ENCODE results near the gene MEAK7.
A peak's percentile ranks its signal among the peaks of the same experiment; 100 is the strongest.
"Not testable (repeated sequence)": the region's sequence is repeated elsewhere in the genome, so short reads cannot be mapped to it uniquely, and the experiment has no call there.

The MEAK7 gene

GRCh38 chr16:84532855-84533486 lies 28.5 kb upstream of the MEAK7 start:
- no peak for DNase-seq (ENCODE audit: low spot score)

GRCh38 chr16:84532291-84532724 lies 27.8 kb upstream of the MEAK7 start:
- peak; percentile 84 for DNase-seq (ENCODE audit: low spot score)

- no peak for DNase-seq (ENCODE audit: low spot score)
These were observed 27.2 kb upstream of the MEAK7 start for GRCh38 chr16:84531671-84532111.

GRCh38 chr16:84530590-84530989 lies 26.1 kb upstream of the MEAK7 start:
- no peak for DNase-seq (ENCODE audit: low spot score)

GRCh38 chr16:84529607-84530006 lies 25.1 kb upstream of the MEAK7 start:
- no peak for DNase-seq (ENCODE audit: low spot score)

GRCh38 chr16:84528322-84528721 lies 23.9 kb upstream of the MEAK7 start:
- no peak for DNase-seq (ENCODE audit: low spot score)

GRCh38 chr16:84527532-84528269 lies 23.2 kb upstream of the MEAK7 start:
- DNase-seq (ENCODE audit: low spot score) = no peak

- DNase-seq (ENCODE audit: low spot score) = no peak
These were observed 22.5 kb upstream of the MEAK7 start for GRCh38 chr16:84526794-84527531.

GRCh38 chr16:84524941-84525581 lies 20.6 kb upstream of the MEAK7 start:
- DNase-seq (ENCODE audit: low spot score) = not testable (repeated sequence)

GRCh38 chr16:84524346-84524920 lies 20.0 kb upstream of the MEAK7 start:
- no peak for DNase-seq (ENCODE audit: low spot score)

- no peak for DNase-seq (ENCODE audit: low spot score)
These were observed 17.0 kb upstream of the MEAK7 start for GRCh38 chr16:84521497-84521770.

GRCh38 chr16:84520725-84521496 lies 16.5 kb upstream of the MEAK7 start:
- no peak for DNase-seq (ENCODE audit: low spot score)

GRCh38 chr16:84519855-84520254 lies 15.4 kb upstream of the MEAK7 start:
- DNase-seq (ENCODE audit: low spot score) = no peak

GRCh38 chr16:84518804-84519341 lies 14.4 kb upstream of the MEAK7 start:
- peak; percentile 48 for DNase-seq (ENCODE audit: low spot score)

- not testable (repeated sequence) for DNase-seq (ENCODE audit: low spot score)
These were observed 13.8 kb upstream of the MEAK7 start for GRCh38 chr16:84518220-84518619.

GRCh38 chr16:84517366-84517765 lies 12.9 kb upstream of the MEAK7 start:
- DNase-seq (ENCODE audit: low spot score) = no peak

- DNase-seq (ENCODE audit: low spot score) = no peak
These were observed 10.7 kb upstream of the MEAK7 start for GRCh38 chr16:84514874-84515835.

- DNase-seq (ENCODE audit: low spot score) = no peak
These were observed 9.9 kb upstream of the MEAK7 start for GRCh38 chr16:84514295-84514873.

- no peak for DNase-seq (ENCODE audit: low spot score)
These were observed 9.2 kb upstream of the MEAK7 start for GRCh38 chr16:84513666-84514065.

GRCh38 chr16:84513123-84513522 lies 8.7 kb upstream of the MEAK7 start:
- no peak for DNase-seq (ENCODE audit: low spot score)

Measured in SW480 (cell line).